HCT116 (cell line): Measurements from ENCODE around the gene EGFR. TPM values are rescaled to one million over a fixed set of nuclear protein-coding genes. Genes with fewer than 3 reads are reported as not detected.

ENCODE experiments used
- ATAC-seq: fragments of 200-7000 bp; cut with Tn5 transposase; 2 replicates; pipeline ENCODE4 v1.9.1; 2020; ENCODE audit warnings: mild to moderate bottlenecking, moderate library complexity
- BruUV-seq: library from RNA; stranded (reverse); fragments of 400-500 nt; replicated peaks from 2 replicates; lab custom pipeline; 2021; lab: Mats Ljungman, UMichigan
- CTCF ChIA-PET: fragments of 300-600 bp; sonication (Branson Sonifier 250); formaldehyde crosslinking; loops from one replicate; lab custom pipeline; 2021; ENCODE audit warnings: antibody characterized with exemption; lab: Charles Lee
- POLR2A ChIA-PET: fragments of 300-600, 350-600 bp; sonication (Branson Sonifier 250); formaldehyde crosslinking; loops from one replicate; lab custom pipeline; 2021; ENCODE audit warnings: antibody characterized with exemption; lab: Charles Lee
- RAD21 ChIA-PET, 2 experiments: fragments of 300-600 bp; sonication (Branson Sonifier 250); formaldehyde crosslinking; loops; one replicate each; lab custom pipeline; 2023; ENCODE audit warnings: low total read pairs in 2 of 2; ENCODE audit not compliant: uncharacterized antibody in 2 of 2, unreplicated experiment in 2 of 2, low non-redundant PET in 1 of 2; lab: Charles Lee
- DNase-seq: peaks from one replicate; pipeline ENCODE4 v3.0.0-alpha.2; 2010; ENCODE audit warnings: low read depth, low spot score
- H2AFZ ChIP-seq: fragments of 200-600 bp; shearing (Covaris generic), sonication (generic); 2 replicates; pipeline ENCODE4 v1.6.1; 2017; ENCODE audit warnings: low read depth, mixed run types, mixed read lengths, antibody characterized with exemption, low read length; ENCODE audit not compliant: poor library complexity, severe bottlenecking
- H3K27ac ChIP-seq: 2 replicates; pipeline ENCODE4 v1.5.1; 2012; ENCODE audit warnings: low read depth, low read length
- H3K27me3 ChIP-seq: fragments of 200-600 bp; sonication (generic); 2 replicates; pipeline ENCODE4 v1.6.1; 2016; ENCODE audit warnings: mixed run types, low read length, mixed read lengths; ENCODE audit not compliant: insufficient read depth
- H3K36me3 ChIP-seq, 2 experiments: fragments of 200-500 bp in 1 of 2; fragments of 200-600 bp in 1 of 2; sonication (Bioruptor generic) in 1 of 2; sonication (generic) in 1 of 2; 2 replicates each; pipeline versions ENCODE4 v1.5.1 to v1.6.1; 2014 to 2016; ENCODE audit warnings: low read length in 2 of 2, inconsistent platforms in 1 of 2, mixed read lengths in 1 of 2, mixed run types in 1 of 2; ENCODE audit not compliant: insufficient read depth in 2 of 2, control insufficient read depth in 1 of 2
- H3K4me1 ChIP-seq, 2 experiments: fragments of 200-600 bp in 1 of 2; sonication (generic) in 1 of 2; 2 replicates each; pipeline versions ENCODE4 v1.5.1 to v1.6.1; 2012 to 2017; ENCODE audit warnings: low read length in 2 of 2, inconsistent platforms in 1 of 2, mild to moderate bottlenecking in 1 of 2, mixed read lengths in 1 of 2, mixed run types in 1 of 2, moderate library complexity in 1 of 2; ENCODE audit not compliant: insufficient read depth in 2 of 2, control insufficient read depth in 1 of 2
- H3K4me2 ChIP-seq: fragments of 200-600 bp; sonication (generic); 2 replicates; pipeline ENCODE4 v1.6.1; 2017; ENCODE audit warnings: mixed run types, low read length, mixed read lengths
- H3K4me3 ChIP-seq, 2 experiments: fragments of 200-600 bp in 1 of 2; sonication (generic) in 1 of 2; replicated peaks in 1 of 2; 2 replicates each; pipeline ENCODE4 v1.5.1; 2011 to 2016; ENCODE audit warnings: low read length in 2 of 2, control low read depth in 1 of 2, low read depth in 1 of 2, mild to moderate bottlenecking in 1 of 2, mixed read lengths in 1 of 2, mixed run types in 1 of 2
- H3K79me2 ChIP-seq: fragments of 200-600 bp; sonication (generic); 2 replicates; pipeline ENCODE4 v1.6.1; 2017; ENCODE audit warnings: mild to moderate bottlenecking, mixed run types, low read length, moderate library complexity, mixed read lengths; ENCODE audit not compliant: insufficient read depth
- H3K9ac ChIP-seq: fragments of 200-600 bp; sonication (generic); 2 replicates; pipeline ENCODE4 v1.6.1; 2016; ENCODE audit warnings: low read length, mixed read lengths
- H3K9me2 ChIP-seq: fragments of 200-600 bp; sonication (generic), shearing (Covaris generic); 2 replicates; pipeline ENCODE4 v1.6.1; 2017; ENCODE audit warnings: mixed run types, mild to moderate bottlenecking, moderate library complexity; ENCODE audit not compliant: insufficient read depth
- H3K9me3 ChIP-seq, 2 experiments: fragments of 200-500 bp in 1 of 2; fragments of 200-600 bp in 1 of 2; sonication (Bioruptor generic) in 1 of 2; sonication (generic) in 1 of 2; 2 replicates each; pipeline ENCODE4 v1.6.1; 2014 to 2017; ENCODE audit warnings: low read length in 2 of 2, mixed read lengths in 2 of 2, inconsistent platforms in 1 of 2, low read depth in 1 of 2, mild to moderate bottlenecking in 1 of 2, mixed run types in 1 of 2, moderate library complexity in 1 of 2; ENCODE audit not compliant: control insufficient read depth in 1 of 2, insufficient read depth in 1 of 2
- H4K20me1 ChIP-seq: fragments of 200-600 bp; sonication (generic), shearing (Covaris generic); 2 replicates; pipeline ENCODE4 v1.6.1; 2017; ENCODE audit warnings: mixed run types, mild to moderate bottlenecking, moderate library complexity; ENCODE audit not compliant: insufficient read depth
- CBX3 ChIP-seq: IDR thresholded peaks from 2 replicates; pipeline ENCODE4 v1.6.1; 2012; ENCODE audit warnings: low read depth
- CTCF ChIP-seq, 3 experiments: fragments of 200-600 bp in 1 of 3; sonication (generic) in 1 of 3; IDR thresholded peaks in 2 of 3; conservative IDR thresholded peaks in 1 of 3; 2 replicates each; pipeline ENCODE4 v1.5.1; 2012 to 2017; ENCODE audit warnings: low read depth in 2 of 3, low read length in 2 of 3, antibody characterized with exemption in 1 of 3, borderline replicate concordance in 1 of 3, control low read depth in 1 of 3, mild to moderate bottlenecking in 1 of 3, mixed read lengths in 1 of 3, mixed run types in 1 of 3, moderate library complexity in 1 of 3; ENCODE audit not compliant: insufficient read depth in 1 of 3
- SIN3A ChIP-seq: IDR thresholded peaks from 2 replicates; pipeline ENCODE4 v1.6.1; 2012; ENCODE audit warnings: low read depth
- SRF ChIP-seq: IDR thresholded peaks from 2 replicates; pipeline ENCODE4 v1.6.1; 2012; ENCODE audit warnings: low read depth
- YY1 ChIP-seq: IDR thresholded peaks from 2 replicates; pipeline ENCODE4 v1.6.1; 2011; ENCODE audit warnings: low read length, low read depth, moderate library complexity, mild to moderate bottlenecking; ENCODE audit not compliant: insufficient replicate concordance; ENCODE audit errors: extremely low read depth
- ZBTB33 ChIP-seq: IDR thresholded peaks from 2 replicates; pipeline ENCODE4 v1.6.1; 2011; ENCODE audit warnings: mild to moderate bottlenecking, low read length, moderate library complexity; ENCODE audit not compliant: insufficient replicate concordance; ENCODE audit errors: extremely low read depth
- intact Hi-C: fragments of 100-400 bp; cut with micrococcal nuclease; formaldehyde crosslinking; loops from 2 replicates; pipeline ENCODE4 v1.10.0; 2022
- total RNA-seq: library from RNA; stranded (reverse); gene quantifications from one replicate; pipeline ENCODE4 v1.2.1, GENCODE V29; 2021; ENCODE audit not compliant: unreplicated experiment
- TF ChIP-seq, protein P1 (sequence below): IDR thresholded peaks from 2 replicates; pipeline ENCODE4 v1.6.1; 2012
- TF ChIP-seq, protein P2 (sequence below): IDR thresholded peaks from 2 replicates; pipeline ENCODE4 v1.6.1; 2012; ENCODE audit warnings: low read depth

EGFR gene
- total RNA-seq, 1 experiment from 2014 or later: 71.5 TPM

DNA sequence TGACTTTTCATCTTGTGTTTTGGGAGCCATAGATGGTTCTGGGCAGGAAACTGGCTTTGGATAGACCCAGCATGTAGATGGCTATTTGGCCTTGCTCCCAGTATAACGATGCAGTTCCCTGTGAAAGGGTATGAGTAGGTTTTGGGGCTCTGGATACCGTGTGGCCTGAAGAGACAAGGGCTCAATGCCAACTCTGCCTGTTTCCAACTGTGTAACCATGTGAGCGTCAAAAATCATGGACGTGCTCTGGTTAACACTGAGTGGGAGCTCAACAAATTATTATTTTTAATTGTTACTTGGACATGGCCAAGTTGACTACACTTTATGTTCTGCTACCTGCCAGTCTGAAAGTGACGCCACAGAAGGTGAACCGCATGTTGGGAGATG lies 41.8 kb downstream of the EGFR start:
- no peaks in the 10 kb centered on the region for H3K27me3 ChIP-seq
- intact Hi-C loops: no loop called here
- H3K4me3 ChIP-seq: no peak overlapping the region
- TF ChIP-seq SRF (no peak), SIN3A (no peak), CTCF (IDR thresholded peaks at IDR 0.05 in 2 of 3, conservative IDR thresholded peaks at IDR 0.05 in 1 of 3; ENCODE audit: borderline replicate concordance in 1 of 3, insufficient read depth in 1 of 3, low read depth in 2 of 3, low read length in 2 of 3) (no peak), YY1 (no peak), CBX3 (no peak), ZBTB33 (no peak)
- TF ChIP-seq, protein P1, sequence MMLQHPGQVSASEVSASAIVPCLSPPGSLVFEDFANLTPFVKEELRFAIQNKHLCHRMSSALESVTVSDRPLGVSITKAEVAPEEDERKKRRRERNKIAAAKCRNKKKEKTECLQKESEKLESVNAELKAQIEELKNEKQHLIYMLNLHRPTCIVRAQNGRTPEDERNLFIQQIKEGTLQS: no peak
- TF ChIP-seq, protein P2, sequence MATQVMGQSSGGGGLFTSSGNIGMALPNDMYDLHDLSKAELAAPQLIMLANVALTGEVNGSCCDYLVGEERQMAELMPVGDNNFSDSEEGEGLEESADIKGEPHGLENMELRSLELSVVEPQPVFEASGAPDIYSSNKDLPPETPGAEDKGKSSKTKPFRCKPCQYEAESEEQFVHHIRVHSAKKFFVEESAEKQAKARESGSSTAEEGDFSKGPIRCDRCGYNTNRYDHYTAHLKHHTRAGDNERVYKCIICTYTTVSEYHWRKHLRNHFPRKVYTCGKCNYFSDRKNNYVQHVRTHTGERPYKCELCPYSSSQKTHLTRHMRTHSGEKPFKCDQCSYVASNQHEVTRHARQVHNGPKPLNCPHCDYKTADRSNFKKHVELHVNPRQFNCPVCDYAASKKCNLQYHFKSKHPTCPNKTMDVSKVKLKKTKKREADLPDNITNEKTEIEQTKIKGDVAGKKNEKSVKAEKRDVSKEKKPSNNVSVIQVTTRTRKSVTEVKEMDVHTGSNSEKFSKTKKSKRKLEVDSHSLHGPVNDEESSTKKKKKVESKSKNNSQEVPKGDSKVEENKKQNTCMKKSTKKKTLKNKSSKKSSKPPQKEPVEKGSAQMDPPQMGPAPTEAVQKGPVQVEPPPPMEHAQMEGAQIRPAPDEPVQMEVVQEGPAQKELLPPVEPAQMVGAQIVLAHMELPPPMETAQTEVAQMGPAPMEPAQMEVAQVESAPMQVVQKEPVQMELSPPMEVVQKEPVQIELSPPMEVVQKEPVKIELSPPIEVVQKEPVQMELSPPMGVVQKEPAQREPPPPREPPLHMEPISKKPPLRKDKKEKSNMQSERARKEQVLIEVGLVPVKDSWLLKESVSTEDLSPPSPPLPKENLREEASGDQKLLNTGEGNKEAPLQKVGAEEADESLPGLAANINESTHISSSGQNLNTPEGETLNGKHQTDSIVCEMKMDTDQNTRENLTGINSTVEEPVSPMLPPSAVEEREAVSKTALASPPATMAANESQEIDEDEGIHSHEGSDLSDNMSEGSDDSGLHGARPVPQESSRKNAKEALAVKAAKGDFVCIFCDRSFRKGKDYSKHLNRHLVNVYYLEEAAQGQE: no peak
- TF ChIP-seq, all 23 proteins: peak for 0
- no TSS peak for BruUV-seq
- DNase-seq (no peak), ATAC-seq (no peak)
- H3K79me2 ChIP-seq: peaks cover 88% of the 10 kb centered on the region
- ChIA-PET CTCF (no interaction called here), RAD21 (no interaction called here), POLR2A (no interaction called here)
- H3K9ac ChIP-seq: no peak overlapping the region
- no peaks in the 10 kb centered on the region for H3K9me2 ChIP-seq
- no peaks in the 10 kb centered on the region for H3K9me3 ChIP-seq
- no peaks in the 10 kb centered on the region for H4K20me1 ChIP-seq
- no peak overlapping the region for H3K27ac ChIP-seq
- peaks cover 20 to 56% of the 10 kb centered on the region in 2 experiments for H3K4me1 ChIP-seq
- no peak overlapping the region for H2AFZ ChIP-seq
- no peaks in the 10 kb centered on the region for H3K36me3 ChIP-seq
- no peak overlapping the region for H3K4me2 ChIP-seq
